HG02678 (cell line): ENCODE data around the gene GRB10.

Experiments
- ATAC-seq: cut with Tn5 transposase; IDR thresholded peaks from one replicate; pipeline ENCODE4 v1.9.1; 2021; ENCODE audit warnings: mild to moderate bottlenecking, moderate library complexity; ENCODE audit not compliant: unreplicated experiment

The GRB10 gene

DNA sequence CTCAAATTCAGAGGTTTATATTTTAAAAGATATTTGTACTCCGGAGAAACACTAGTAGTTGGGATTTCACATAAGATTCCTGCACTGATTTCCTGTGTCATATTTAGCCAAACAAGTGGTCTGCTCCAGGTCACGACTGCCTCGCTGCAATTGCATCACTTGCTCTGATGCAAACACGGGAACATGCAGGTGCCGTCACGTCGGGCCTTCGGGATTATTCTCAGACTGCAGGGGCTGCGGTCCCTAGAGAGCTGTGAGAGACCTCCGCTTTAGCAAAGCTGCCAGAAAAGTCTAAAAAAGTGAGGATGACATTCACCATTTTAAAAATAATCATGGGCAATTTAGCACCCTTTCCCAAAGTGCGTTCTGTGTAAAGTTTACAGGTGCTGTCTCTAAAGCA lies 124.0 kb downstream of the GRB10 start:
- no peak for ATAC-seq

DNA sequence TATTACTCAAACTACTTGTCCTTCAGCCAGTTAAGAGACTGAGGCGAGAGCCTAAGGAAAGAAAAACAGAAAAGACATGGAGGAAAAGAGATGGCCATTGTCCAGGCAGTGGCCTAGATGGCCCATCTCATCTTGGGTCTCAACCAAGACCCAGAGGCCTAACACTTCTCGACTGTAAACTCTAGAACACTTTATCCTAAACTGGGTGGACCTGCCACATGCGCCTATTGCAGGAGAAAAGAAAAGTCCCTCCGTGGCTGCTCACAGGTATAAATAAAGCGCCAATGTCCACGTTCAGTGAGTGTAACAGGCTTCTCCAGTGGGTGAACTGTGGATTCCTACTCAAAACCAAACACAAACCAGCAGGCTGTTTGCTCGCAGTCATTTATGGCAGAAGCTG lies 124.8 kb downstream of the GRB10 start:
- ATAC-seq = no peak

DNA sequence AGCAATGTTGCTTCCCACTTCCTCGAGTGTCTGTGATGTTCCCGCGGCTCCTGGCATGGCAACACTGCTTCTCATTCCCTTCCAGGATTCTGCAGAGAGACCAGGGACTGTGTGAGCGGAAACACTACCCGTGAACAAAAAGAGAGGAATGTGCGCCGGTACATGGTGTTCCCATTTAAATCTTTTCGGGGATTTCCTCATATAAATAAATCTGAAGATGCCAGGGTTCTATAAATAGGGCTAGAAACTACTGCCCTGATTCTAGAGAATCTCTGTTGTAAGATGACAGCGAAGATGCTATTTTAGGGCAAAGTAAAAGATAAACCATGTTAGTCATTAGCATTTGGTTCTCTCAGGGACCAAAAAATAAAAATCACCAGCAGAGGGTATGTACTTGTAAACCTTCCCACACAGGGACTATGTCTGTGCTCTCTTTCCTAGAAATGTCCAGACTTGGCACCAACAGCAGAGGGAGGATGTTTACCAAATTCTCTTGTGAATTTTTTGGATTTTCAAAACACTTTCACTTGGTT lies 125.3 kb downstream of the GRB10 start:
- ATAC-seq = no peak

DNA sequence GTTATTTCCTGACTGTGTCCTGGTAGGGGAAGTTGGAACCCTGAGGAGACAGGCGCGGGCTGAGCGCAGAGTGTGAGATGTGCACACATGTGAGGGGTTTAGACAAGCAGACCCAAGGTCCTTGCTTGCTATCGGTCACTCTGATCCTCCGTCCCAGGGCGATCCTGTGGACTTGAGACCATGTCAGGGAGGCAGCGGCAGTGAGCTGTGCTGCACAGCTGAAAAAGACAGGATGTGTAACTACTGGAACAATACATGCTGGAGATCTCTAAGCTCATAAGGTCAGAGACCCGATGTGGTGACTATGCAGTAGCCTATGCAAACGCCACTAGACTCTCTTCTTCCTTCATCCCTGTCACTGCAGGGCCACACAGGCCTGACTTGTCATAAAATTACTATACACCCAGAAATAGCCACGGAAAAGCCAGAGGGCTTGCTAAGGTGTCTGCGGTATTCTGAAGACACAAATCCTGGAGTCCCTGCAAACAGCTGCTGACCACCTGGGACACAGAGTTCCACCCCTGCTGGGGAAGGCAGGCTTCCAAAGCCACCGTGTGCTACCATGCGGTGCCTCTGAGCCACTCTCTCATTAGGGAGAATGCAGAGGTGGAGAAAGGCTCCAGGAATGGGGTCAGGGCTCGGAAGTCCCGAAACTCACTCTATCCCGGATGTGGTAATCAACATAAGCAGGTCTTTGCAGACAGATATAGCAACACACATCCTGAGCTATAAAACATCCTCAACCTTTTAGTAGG lies 126.4 kb downstream of the GRB10 start:
- ATAC-seq = no peak

DNA sequence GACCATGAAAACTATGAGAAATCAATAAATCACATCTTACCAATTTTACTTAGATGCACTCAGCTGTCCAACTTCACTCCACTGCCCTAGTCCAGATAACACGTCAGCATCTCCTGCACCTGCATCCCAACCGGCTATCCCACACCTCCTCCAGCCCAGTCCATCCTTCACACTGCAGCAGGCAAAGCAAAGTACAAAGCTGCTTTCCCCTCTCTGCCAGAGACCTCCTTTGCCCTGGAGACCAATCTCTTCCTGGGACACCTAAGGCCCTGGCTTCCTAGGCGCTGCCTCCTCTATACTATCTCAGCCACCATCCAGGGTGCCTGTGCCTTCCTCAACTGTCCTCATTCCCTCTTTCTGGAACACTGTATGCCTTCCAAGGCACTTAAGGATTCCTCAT lies 127.2 kb downstream of the GRB10 start:
- ATAC-seq = no peak

DNA sequence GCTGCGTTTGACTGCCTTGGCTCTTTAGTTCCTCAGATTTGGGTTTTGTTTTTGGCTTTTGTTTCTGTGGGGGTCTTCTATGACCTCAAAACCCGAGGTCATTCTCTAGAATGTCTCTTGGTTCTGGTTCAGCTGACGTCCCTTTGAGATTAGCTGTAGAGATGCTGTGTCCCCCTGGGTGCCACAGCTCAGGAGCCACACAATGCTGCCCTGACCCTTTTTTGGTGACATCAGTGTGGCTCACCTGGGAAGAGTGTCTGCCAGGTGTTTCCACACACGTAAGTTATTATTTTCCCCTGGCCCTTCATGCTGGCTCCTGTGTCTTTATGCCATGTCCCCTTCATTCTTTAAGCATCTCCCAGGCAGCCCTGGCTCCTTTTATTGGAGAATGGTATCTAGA lies 127.7 kb downstream of the GRB10 start:
- ATAC-seq = no peak

DNA sequence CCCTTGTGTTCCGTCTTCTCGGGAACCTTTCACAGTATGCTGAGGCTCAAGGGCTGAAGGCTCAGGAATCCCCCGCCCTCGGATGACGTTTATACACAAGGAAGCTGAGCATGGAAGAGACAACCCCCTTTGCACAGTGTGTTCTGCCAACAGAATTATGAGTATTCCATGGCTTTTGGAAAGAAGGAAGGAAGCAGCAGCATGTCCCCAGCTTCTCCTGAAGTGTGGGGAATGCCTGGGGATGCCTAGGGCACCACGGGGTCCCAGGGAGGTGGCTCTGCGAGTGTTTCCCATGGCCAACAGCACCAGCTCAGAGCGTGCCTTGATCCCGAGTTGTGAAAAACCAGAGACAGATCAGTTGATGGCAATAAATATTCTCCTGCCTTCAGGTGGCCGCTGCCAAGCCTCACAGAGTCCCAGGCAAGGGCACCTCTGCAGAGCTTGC lies 128.7 kb downstream of the GRB10 start:
- ATAC-seq = no peak

DNA sequence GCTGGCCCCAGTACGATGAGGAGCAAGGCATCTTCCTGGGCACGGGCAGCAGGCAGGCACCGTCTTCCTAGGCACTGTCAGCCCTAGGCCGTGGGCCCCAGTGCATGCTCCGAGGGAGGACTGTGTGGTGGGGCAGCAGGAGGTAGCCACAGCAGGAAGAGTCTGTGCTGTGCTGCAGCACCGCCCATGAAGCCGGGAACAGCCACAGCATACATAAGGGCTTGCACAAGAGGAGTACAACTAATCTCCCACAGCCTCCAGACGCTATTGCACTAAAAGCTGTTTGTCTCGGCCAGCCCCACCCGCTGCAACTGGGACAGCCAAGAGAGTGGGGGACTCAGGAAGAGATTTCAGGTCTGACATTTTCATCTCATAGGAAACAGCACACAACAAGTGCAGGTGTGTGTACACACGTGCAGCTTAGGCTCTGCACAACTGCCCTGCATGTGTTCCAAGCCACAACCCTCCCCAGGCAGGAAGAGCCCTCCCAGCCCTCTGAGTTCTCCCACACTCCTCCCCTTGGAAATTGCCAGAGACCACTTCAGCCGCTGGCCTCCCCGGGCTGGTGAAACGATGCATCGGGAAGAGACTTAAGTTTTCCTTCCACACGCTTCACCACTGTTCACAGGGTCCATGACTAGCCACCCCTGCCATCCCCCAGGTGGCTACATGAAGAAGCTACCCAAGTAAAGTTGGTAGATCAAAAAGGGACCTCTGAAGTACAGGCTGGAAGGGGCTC lies 129.4 kb downstream of the GRB10 start:
- no peak for ATAC-seq

DNA sequence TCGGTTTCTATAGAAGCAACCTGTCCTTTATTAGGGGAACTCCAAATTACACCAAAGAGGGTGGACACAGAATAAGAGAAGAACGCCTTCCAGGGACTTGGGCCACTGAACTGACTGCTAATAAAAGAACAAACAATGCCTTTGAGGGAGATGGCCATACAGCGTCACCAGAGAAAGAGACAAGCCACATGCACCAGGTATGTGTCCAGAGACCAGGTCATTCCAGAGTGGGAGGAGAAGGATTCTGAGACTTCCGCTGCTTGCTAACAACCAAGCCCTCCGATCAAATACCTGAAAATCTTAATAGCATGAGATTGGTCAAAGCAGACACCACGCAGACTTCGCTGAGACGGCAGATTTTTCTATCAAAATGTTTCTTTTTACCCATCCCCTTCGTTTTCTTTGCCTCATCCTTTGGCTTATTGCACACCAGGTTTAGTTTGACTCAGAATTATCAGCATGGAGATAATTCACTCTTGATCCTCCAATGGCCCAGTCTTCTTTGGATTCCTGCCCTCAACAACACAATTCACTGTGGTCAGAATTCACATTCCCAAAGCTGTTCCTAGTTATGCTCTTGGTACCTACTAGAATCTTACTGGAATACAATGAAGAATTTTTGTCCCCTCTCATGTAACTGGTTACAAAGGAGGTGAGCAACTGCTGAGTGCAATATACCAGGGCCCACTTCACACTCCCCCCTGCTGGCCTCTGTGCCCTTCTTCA lies 130.1 kb downstream of the GRB10 start:
- no peak for ATAC-seq

DNA sequence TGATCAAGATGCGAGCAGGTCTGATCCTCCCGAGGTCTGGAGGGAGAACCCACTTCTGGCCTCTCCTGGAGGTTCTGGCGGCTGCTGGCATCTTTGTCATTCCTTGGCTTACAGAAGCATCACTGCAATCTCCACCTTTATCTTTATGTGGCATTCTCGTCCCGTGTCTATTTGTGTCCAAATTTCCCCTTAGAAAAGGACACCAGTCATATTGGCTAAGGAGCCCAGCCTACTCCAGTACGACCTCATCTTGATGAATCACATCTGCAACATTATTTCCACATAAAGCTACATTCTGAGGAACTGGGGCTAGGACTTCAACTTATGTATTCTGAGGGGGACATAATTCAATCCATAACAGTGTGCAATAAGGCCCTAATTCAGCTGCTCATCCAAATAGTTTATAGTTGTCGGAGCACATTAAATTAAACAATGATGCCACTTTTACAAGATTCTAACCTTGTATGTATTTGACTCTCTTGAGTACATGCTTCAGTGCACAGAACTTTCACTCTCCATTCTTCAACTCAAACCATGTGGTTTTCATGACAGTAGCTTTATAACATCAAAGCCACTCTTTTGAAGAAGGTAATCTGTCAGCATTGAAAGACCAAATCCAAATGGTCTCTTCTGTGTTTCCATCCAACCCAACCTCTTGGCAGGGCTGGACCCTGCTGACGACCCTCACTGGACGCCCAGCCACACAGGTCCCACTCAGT lies 131.3 kb downstream of the GRB10 start:
- peak; percentile 82 for ATAC-seq

DNA sequence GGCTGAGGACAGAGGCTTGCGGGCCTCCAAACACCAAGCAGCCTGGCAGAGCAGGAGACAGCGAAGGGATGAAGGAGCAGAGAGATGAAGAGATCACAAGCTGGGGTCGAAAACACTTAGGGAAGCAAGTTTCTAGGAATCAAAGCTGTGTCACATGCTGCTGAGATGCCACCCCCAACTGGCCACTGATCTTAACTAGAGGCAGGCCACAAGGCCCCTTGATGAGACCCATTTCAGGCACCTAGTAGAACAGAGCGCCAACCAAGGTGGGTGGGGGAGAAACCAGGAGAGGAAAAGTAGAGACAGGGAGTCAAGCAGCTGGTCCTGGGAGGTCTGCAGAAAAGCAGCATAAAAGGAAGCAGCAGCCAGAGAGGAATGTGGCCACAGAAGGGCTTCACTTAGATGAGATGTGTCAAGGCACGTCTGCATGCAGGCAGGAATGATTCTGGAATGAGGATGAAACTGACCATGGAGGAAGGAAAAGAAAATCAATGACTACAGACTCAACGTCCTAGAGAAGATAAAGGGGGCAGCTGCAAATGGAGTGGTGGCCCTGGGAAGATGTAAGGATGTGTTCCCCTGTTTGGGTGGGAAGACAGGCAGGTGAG lies 132.5 kb downstream of the GRB10 start:
- ATAC-seq = no peak

DNA sequence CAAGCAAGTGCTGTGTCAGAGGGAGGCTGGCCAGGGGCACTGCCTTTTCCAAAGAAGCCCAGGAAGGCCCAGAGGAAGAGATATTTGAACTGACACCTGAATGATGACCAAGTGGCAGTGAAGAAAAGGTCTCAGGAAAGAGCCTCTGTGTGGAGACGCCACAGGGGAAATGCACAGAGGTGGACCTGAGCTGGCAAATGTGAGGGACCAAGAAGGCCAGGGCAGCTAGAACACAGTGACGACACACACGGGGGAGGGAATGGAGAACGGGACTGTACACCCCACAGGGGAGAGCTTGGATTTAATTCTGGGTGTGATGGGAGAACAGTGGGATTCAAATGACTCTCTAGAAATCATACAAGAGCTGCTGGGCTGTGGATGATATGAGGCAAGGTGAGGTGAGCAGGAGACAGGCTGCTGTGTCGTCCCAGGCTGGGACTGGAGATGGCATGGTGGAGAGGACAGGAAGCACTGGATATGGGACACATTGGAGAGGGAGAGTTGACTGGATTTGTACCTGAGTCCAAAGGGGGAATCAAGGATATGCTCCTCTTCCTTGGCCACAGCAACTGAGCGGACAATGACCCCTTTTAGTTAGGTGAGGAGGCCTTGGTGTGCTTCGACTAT lies 133.3 kb downstream of the GRB10 start:
- ATAC-seq = no peak

DNA sequence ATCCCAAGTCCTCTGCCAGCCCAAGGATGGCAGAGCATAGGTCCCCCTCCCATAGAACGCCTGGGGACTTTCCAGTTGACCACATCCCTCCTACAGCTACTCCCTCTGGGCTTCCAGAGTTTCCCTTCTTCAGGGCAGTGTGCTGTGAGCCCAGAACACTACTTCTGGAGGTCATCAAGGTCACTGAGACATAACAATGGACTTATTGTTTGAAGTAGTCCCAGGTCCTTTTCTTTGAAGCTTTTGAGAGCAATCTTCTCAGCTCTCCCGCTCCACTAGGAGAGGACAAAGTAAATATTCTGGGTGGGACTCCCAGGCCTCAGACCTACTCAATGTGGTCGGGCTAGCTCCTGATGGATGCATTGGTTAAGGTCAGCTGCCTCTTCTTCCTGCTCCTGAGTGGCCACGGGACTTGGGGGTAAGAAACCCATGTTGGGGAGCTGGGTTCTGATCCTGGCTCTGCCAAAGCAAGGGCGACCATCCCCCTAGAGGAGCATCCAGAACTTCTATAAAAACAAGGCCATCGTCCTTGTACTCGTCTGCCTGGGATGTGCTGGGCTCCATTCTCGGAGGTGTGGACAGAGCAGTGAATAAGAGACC lies 134.0 kb downstream of the GRB10 start:
- ATAC-seq = no peak

DNA sequence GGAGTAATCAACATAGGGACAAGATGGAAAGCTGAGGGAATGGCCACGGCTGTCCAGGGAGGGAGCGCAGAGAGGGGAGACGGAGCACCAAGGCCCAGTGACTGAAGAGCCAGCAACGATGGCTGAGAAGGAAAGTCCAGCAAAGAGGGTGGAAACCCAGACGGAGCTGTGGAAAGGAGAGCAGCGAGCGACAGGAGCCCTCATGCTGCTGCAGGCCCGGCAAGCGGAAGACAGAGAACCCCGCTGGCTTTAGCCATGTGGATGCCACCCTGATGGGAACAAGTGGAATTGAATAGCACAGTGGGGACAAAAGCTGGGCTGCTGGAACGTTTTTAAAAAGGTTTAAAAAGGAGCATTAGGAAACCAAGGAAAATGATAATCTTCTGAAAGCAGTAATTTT lies 134.6 kb downstream of the GRB10 start:
- no peak for ATAC-seq

DNA sequence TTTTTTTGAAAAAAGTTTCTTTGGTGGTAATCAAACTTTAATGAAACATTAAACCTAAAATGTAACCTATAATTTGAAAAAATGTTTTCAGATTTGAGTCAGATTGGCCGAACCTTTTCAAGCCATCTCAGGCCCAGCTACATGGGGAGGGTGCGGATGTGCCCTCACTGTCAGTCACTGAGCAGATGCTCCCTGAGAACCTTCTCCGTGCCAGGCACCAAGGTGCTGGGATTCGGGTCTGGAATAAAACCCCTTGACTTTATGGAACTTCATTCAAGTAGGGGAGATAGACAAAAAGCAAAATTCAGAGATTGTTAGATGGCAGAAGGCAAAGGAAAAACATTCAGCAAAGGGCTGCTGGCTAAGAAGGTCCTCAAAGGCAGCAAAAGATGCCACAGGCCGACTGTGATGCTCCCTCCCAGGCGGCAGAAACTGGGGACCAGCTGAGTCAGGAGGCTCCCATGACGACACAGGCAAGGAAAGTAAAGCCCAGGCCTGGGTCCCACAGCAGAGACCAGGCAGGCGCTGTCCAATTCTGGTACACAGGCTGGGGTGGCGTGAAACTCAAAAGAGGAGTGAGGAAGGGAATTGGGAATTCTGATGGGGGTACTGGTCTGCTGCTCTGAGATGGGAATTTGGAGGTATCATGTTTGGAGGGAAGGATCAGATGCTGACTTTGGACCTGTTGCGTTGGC lies 135.3 kb downstream of the GRB10 start:
- no peak for ATAC-seq

DNA sequence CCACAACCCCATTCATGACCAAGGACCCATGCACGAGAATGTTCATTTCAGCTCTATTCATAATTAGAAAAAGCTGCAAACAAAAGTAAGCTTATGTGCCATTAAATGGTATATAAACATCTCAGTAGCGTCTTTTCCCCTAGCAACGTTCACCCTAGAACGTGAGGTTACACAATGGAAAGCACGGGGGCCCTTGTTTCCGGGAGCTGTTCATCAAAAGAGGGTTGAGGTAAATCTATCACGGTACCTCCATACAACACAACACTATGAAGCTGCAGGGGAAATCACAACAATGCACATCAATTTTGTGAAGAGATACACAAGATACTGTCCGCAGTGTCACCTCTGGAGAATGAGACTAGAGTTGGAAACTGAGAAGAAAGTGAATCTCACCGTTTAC lies 136.6 kb downstream of the GRB10 start:
- no peak for ATAC-seq

DNA sequence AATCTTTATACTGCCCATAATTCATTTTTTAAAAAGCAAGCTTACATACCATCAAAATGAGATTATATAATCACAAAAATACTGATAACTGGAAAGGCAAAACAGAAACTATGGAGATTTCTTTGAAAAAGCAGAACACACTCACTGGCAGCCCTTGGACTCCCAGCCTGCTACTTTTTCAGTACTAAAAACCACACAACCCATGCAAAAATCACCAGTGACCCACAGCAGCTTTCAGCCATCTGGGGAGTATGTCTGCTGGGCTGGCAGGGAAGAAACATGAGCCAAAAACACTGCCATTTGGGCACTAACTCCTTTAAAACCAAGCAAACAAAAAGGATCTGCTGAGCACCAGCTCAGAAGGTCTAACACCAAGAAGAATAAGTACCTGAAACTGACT lies 137.5 kb downstream of the GRB10 start:
- no peak for ATAC-seq

DNA sequence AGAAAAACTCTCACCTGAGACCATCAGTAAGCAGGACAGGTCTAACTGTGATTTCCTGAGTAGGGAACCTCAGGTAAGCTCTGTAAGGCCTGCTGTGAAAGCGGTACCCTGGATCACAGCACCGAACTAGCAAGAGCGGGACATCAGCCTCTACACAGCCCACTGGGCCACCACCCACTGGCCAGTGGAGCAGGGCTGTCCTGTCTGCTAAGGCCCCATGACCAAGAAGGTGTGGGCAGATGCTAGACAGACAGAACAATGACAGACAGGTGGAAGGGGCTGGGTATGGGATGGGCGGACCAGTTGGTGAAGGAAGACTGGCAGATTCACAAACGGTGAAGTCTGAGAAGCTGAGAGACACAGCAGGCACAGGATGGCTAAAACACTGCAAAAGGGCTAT lies 138.1 kb downstream of the GRB10 start:
- ATAC-seq = no peak

DNA sequence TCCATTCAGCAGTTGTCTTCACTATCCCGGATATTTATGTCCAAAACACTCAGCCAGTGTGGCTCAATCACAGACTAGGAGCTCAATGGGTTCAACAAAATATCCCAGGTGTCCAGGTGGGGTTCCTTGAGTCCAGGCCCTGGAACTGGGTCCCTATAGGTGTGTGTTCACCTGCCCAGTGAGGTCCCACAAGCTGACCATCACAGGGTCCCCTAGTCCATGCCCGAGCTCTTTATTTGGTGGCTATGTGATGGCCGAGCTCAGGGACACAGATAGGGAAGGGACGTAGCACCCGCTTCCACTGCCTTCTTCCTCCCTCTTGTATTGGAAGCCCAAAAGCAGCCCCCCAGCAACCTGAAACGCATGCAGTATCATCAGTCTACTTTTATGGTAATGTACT lies 138.6 kb downstream of the GRB10 start:
- no peak for ATAC-seq
